ENCODE measurements around the gene PFDN6. TPM values are rescaled to one million over a fixed set of nuclear protein-coding genes. Genes with fewer than 3 reads are reported as not detected.

PFDN6 gene
- total RNA-seq, 1 experiment from 2014 or later, result 85.8 TPM

DNA sequence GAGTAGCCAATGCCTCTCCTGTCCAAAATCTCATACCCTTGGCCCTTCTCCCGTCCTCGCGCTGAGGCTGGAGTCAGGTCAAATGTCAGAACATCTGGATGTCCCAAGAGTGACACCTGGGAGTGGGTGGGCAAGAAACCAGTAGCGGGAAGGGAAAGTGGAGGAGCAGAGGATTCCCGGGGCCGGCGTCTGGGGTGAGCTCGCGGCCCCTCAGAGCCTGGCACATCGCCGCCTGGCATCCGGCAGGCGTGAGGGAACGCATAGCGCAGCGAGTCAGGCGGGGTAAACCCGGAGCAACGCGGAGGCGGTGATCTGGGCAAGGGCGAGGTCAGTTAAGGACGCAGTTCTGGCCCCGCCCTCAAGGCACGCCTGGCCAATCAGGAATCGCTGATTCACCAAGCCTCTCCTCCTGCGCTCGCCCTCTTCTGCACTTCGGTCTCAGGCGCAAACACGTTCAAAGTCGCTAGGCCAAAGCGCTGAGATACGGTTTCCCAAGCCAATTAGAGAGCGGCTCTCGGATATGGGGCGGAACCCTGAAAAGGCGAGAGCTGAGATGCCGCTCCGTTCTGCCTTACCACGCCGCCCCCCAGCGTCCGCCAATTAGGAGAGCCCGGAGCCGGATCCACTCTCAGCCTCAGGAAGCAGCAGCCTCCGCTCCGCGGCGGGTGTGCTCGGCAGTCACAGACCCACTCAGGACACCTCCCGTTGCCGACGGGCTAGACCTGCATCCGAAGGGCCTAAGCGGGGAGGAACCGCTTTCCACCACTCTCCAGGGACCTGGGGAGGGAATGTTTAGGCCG lies 40.3 kb upstream of the PFDN6 start:
- H3K4me3 Mint-ChIP-seq, result peak overlapping the region; percentile 74 to 83
- H3K27ac Mint-ChIP-seq, result peak overlapping the region in 2 of 3 experiments; percentile 57 to 76; a peak in 3 of 7 replicates
- no peak overlapping the region for H2BK5ac ChIP-seq (ENCODE audit: insufficient read length, low read length)
- H3K56ac ChIP-seq (ENCODE audit: insufficient read length, low read depth, low read length), result no peak overlapping the region
- no peaks in the 10 kb centered on the region for H3K9me3 ChIP-seq (ENCODE audit: control insufficient read depth, low read depth, low read length)
- H3K4ac ChIP-seq (ENCODE audit: low read depth, low read length), result no peak overlapping the region
- H2BK20ac ChIP-seq (ENCODE audit: low read depth, low read length, poor library complexity, severe bottlenecking), result no peak overlapping the region
- H3K27me3 Mint-ChIP-seq (ENCODE audit: low read depth), result peaks cover 37% of the 10 kb centered on the region
- H2AK5ac ChIP-seq (ENCODE audit: insufficient read length, low read length), result no peak overlapping the region
- H3K36me3 Mint-ChIP-seq (ENCODE audit: insufficient read depth in 1 of 3, low read depth in 3 of 3), result peaks cover 8 to 24% (median 20%) of the 10 kb centered on the region in 3 experiments; a peak in 6 of 7 replicates
- H3K27ac ChIP-seq (ENCODE audit: insufficient read length, low read depth, low read length), result no peak overlapping the region
- peaks cover 17% of the 10 kb centered on the region for H3K23me2 ChIP-seq (ENCODE audit: insufficient read length, low read depth, low read length, poor library complexity, severe bottlenecking)
- H2BK120ac ChIP-seq (ENCODE audit: low read depth, low read length, poor library complexity, severe bottlenecking), result no peak overlapping the region
- no peaks in the 10 kb centered on the region for H3K79me1 ChIP-seq (ENCODE audit: insufficient read depth, low read depth, low read length, poor library complexity, severe bottlenecking)
- peak overlapping the region; percentile 41 for H3K14ac ChIP-seq (ENCODE audit: insufficient read depth, low read length)
- no CpG with 5 or more reads among the region's 58 CpGs for WGBS (ENCODE audit: extremely low coverage, insufficient read length, low lambda C conversion rate)
- no peaks in the 10 kb centered on the region for H4K20me1 ChIP-seq (ENCODE audit: control insufficient read depth, insufficient read depth, insufficient read length)
- no peak overlapping the region for H3K23ac ChIP-seq (ENCODE audit: insufficient read length, low read depth, low read length)
- H4K91ac ChIP-seq (ENCODE audit: insufficient read length, low read depth, low read length), result no peak overlapping the region
- DNase-seq, result peak; percentile 99
- no peak overlapping the region for H2AFZ ChIP-seq (ENCODE audit: low read length)
- H3K18ac ChIP-seq (ENCODE audit: insufficient read length, low read depth, low read length), result peak overlapping the region; percentile 66
- no peaks in the 10 kb centered on the region; a peak in 1 of 5 replicates for H3K9me3 Mint-ChIP-seq
- peaks cover 20 to 22% of the 10 kb centered on the region in 2 experiments for H3K4me1 Mint-ChIP-seq
- H3K79me2 ChIP-seq (ENCODE audit: insufficient read depth, low read length), result no peaks in the 10 kb centered on the region
- no peak overlapping the region for H2BK12ac ChIP-seq (ENCODE audit: insufficient read length, low read depth, low read length)
- no peaks in the 10 kb centered on the region; the same call in 1 of the 2 replicates for H3K4me1 ChIP-seq (ENCODE audit: insufficient read depth, low read length)
- H3K9ac ChIP-seq (ENCODE audit: extremely low read depth, insufficient read length, low read length), result peak overlapping the region; percentile 58
- TF ChIP-seq, protein P1, sequence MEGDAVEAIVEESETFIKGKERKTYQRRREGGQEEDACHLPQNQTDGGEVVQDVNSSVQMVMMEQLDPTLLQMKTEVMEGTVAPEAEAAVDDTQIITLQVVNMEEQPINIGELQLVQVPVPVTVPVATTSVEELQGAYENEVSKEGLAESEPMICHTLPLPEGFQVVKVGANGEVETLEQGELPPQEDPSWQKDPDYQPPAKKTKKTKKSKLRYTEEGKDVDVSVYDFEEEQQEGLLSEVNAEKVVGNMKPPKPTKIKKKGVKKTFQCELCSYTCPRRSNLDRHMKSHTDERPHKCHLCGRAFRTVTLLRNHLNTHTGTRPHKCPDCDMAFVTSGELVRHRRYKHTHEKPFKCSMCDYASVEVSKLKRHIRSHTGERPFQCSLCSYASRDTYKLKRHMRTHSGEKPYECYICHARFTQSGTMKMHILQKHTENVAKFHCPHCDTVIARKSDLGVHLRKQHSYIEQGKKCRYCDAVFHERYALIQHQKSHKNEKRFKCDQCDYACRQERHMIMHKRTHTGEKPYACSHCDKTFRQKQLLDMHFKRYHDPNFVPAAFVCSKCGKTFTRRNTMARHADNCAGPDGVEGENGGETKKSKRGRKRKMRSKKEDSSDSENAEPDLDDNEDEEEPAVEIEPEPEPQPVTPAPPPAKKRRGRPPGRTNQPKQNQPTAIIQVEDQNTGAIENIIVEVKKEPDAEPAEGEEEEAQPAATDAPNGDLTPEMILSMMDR (conservative IDR thresholded peaks at IDR 0.05), result no peak
- H4K5ac ChIP-seq (ENCODE audit: insufficient read length, low read depth, low read length), result no peak overlapping the region
- H4K8ac ChIP-seq (replicated peaks; ENCODE audit: insufficient read length, low read depth, low read length), result no peak overlapping the region
- H3K4me2 ChIP-seq (ENCODE audit: insufficient read depth, insufficient read length, low read length), result peak overlapping the region; percentile 77
- no peaks in the 10 kb centered on the region; the same call in 1 of the 2 replicates for H3K27me3 ChIP-seq (ENCODE audit: insufficient read depth, low read length)
- no peak overlapping the region for H2BK15ac ChIP-seq (ENCODE audit: low read depth, low read length)
- H3T11ph ChIP-seq (ENCODE audit: low read length), result no peak overlapping the region

Data from H9 (cell line).